Measurements from ENCODE around the gene GLI1. TPM values are rescaled to one million over a fixed set of nuclear protein-coding genes. Genes with fewer than 3 reads are reported as not detected.

The GLI1 gene
- total RNA-seq, 8 experiments from 2014 or later, result 0.66 to 8.3 (median 3.2) TPM

GRCh38 chr12:57473392-57473791, 13.8 kb downstream of the GLI1 start:
- 0 to 100% (median 63%) methylated on average over 1 to 3 of the region's 3 CpGs; no CpG with 5 or more reads in 1 of the 10 experiments for WGBS, 10 experiments
- Histone ChIP-seq H3K27ac (no peak overlapping the region), H3K4me3 (no peak overlapping the region), H3K4me1 (replicated peaks in 1 of 2) (peaks cover 0 to 13% of the 10 kb centered on the region in 2 donors)
- no peak for ATAC-seq (replicated peaks in 6 of 8)
- in situ Hi-C loops (cut with MboI; ENCODE audit: low pct_unique_long_range_greater_than_20kb in 2 of 9, low sequenced_read_pairs in 9 of 9, unreplicated experiment in 9 of 9), result loop anchor here in 1 of 9 experiments (25.0 kb wide), 1 partner anchor 236 kb away; the partner anchor contains the start of gene SHMT2

DNA sequence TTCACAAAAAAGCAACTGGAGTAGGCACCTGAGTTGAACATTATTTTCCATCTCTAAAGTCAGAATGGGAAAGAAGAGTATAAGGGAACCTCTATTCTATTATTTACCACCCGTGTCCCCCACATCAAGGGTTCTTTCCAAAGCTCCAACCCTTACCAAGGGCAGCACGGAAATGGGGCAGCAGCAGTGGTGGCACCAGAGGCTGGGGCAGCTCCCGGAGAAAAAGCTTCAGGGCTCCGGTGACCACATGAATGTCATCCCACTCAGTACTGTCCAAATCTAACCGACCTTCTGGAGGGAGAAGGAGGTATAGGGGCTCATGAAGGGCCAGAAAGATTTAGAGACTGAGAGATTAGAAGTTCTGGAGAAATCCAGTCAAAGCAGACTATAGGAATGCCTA, 14.3 kb downstream of the GLI1 start:
- 47 to 83% (median 66%) methylated on average over 1 to 5 of the region's 5 CpGs; no CpG with 5 or more reads in 4 of the 10 experiments for WGBS, 10 experiments
- no peak overlapping the region for H3K27ac ChIP-seq
- no peak for ATAC-seq (replicated peaks in 6 of 8)
- H3K4me3 ChIP-seq, result no peak overlapping the region
- in situ Hi-C loops (cut with MboI; ENCODE audit: low pct_unique_long_range_greater_than_20kb in 2 of 9, low sequenced_read_pairs in 9 of 9, unreplicated experiment in 9 of 9), result loop anchor here in 1 of 9 experiments (25.0 kb wide), 1 partner anchor 237 kb away; the partner anchor contains the start of gene SHMT2
- H3K4me1 ChIP-seq (replicated peaks in 1 of 2), result peaks cover 0 to 13% of the 10 kb centered on the region in 2 donors

DNA sequence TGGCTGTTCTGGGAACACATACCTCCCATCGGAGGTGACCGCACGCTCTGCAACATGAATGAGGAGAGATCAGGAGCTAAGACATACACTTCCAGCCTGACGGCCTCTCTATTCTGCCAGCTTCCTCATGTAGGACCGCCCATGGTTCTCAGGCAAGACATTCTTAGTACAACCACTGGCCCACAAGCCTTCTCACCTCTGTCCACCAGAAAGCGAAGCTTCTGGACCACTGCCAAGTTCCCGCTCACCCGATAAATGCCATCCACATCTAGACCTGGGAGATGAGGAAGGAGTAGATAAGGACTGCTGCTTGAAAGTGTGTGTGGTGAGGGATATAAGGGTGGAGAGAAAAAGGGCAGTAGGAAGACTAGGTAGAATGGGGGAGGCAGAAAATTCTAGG, 14.8 kb downstream of the GLI1 start:
- Histone ChIP-seq H3K27ac (no peak overlapping the region), H3K4me3 (no peak overlapping the region), H3K4me1 (replicated peaks in 1 of 2) (peaks cover 0 to 13% of the 10 kb centered on the region in 2 donors)
- 60 to 100% (median 85%) methylated on average over 2 to 5 of the region's 8 CpGs; no CpG with 5 or more reads in 2 of the 10 experiments for WGBS, 10 experiments
- in situ Hi-C loops (cut with MboI; ENCODE audit: low pct_unique_long_range_greater_than_20kb in 2 of 9, low sequenced_read_pairs in 9 of 9, unreplicated experiment in 9 of 9), result loop anchor here in 1 of 9 experiments (25.0 kb wide), 1 partner anchor 237 kb away; the partner anchor contains the start of gene SHMT2
- ATAC-seq (replicated peaks in 6 of 8), result no peak

DNA sequence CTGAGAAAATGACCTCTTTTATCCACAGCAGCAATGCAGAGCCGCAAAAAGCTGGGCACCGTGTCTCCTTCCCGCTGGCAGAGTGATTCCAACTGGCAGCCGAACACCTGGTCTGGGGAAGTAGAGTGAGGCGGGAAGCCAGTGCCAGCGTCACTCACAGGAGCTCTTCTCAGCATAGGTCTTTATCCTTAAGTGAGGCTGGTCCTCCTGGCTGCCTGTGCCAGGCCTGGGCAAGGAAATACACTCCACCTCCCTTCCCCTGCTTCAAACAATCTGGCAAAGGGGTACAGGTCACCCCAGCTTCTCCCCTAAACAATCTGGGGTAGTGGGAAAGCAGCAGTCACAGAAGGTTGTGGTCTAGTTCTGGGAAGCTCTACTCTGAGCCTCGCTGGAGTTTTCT, 15.3 kb downstream of the GLI1 start:
- ATAC-seq (replicated peaks in 6 of 8), result no peak
- in situ Hi-C loops (cut with MboI; ENCODE audit: low pct_unique_long_range_greater_than_20kb in 2 of 9, low sequenced_read_pairs in 9 of 9, unreplicated experiment in 9 of 9), result loop anchor here in 1 of 9 experiments (25.0 kb wide), 1 partner anchor 238 kb away; the partner anchor contains the start of gene SHMT2
- 50 to 94% (median 67%) methylated on average over 2 to 6 of the region's 7 CpGs; no CpG with 5 or more reads in 4 of the 10 experiments for WGBS, 10 experiments
- Histone ChIP-seq H3K4me1 (replicated peaks in 1 of 2) (peaks cover 0 to 13% of the 10 kb centered on the region in 2 donors), H3K27ac (no peak overlapping the region), H3K4me3 (no peak overlapping the region)

- peak overlapping the region; percentile 10 to 24 (median 18) for H3K4me3 ChIP-seq
- no peak overlapping the region for H3K27ac ChIP-seq
- H3K4me1 ChIP-seq (replicated peaks in 1 of 2), result peaks cover 0 to 13% of the 10 kb centered on the region in 2 donors
- ATAC-seq (replicated peaks in 6 of 8), result peak; percentile 80 to 93 (median 87)
- in situ Hi-C loops (cut with MboI; ENCODE audit: low pct_unique_long_range_greater_than_20kb in 2 of 9, low sequenced_read_pairs in 9 of 9, unreplicated experiment in 9 of 9), result no loop called here
- WGBS, 10 experiments, result 4 to 80% (median 7%) methylated on average over 1 to 18 of the region's 84 CpGs; no CpG with 5 or more reads in 5 of the 10 experiments
These were observed 15.9 kb downstream of the GLI1 start for GRCh38 chr12:57475271-57476161.

DNA sequence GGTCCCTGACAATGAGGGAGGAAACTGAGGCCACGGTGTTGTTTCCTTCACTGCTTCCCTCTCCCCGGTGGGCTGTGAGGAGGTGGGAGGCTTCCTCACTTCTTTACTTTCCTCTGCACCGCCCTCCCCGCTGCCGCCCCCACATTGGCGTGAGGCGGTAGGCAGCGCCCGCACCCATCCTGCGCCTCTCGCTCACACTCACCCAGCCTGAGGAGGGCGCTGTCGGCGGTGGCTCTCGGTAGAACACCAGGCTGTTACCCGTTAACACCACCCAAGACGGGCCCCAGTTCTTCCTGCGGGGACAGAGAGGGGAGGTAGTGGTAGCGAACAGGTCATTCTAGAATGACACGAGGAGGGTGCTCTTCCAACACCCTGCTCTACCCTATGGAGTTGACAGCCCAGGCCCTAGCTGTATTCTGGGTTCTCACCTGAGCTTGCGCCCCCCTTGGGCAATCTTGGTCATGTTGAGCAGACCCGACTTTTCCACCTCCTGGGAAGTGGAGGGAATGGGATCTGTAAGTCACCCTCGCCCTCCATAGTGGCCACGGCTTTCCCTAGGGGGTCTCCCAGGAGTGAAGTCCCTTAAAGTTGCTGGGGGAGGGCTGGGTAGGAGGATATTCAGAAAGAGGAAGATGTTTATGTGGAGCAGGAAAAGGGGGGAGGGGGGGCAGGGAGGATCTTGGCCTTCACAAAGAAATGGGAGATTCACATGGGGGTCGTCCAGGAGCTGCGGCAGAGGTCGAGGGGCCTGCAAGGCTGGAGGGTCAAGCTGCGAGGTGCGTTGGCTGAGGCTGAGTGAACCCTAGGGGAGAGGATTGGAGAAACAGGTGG, 16.8 kb downstream of the GLI1 start:
- ATAC-seq (replicated peaks in 6 of 8), result peak in 5 of 8 experiments; percentile 5 to 48 (median 18)
- Histone ChIP-seq H3K4me1 (replicated peaks in 1 of 2) (peaks cover 0 to 13% of the 10 kb centered on the region in 2 donors), H3K4me3 (peak overlapping the region in 3 of 5 donors; percentile 13 to 24 (median 18)), H3K27ac (no peak overlapping the region)
- in situ Hi-C loops (cut with MboI; ENCODE audit: low pct_unique_long_range_greater_than_20kb in 2 of 9, low sequenced_read_pairs in 9 of 9, unreplicated experiment in 9 of 9), result no loop called here
- 15 to 90% (median 37%) methylated on average over 1 to 4 of the region's 29 CpGs; no CpG with 5 or more reads in 6 of the 10 experiments for WGBS, 10 experiments

GRCh38 chr12:57476993-57477709, 17.6 kb downstream of the GLI1 start:
- Histone ChIP-seq H3K27ac (no peak overlapping the region), H3K4me3 (no peak overlapping the region), H3K4me1 (replicated peaks in 1 of 2) (peaks cover 0 to 13% of the 10 kb centered on the region in 2 donors)
- 79 to 100% (median 91%) methylated on average over 1 to 6 of the region's 15 CpGs; no CpG with 5 or more reads in 6 of the 10 experiments for WGBS, 10 experiments
- in situ Hi-C loops (cut with MboI; ENCODE audit: low pct_unique_long_range_greater_than_20kb in 2 of 9, low sequenced_read_pairs in 9 of 9, unreplicated experiment in 9 of 9), result no loop called here
- ATAC-seq (replicated peaks in 6 of 8), result no peak

DNA sequence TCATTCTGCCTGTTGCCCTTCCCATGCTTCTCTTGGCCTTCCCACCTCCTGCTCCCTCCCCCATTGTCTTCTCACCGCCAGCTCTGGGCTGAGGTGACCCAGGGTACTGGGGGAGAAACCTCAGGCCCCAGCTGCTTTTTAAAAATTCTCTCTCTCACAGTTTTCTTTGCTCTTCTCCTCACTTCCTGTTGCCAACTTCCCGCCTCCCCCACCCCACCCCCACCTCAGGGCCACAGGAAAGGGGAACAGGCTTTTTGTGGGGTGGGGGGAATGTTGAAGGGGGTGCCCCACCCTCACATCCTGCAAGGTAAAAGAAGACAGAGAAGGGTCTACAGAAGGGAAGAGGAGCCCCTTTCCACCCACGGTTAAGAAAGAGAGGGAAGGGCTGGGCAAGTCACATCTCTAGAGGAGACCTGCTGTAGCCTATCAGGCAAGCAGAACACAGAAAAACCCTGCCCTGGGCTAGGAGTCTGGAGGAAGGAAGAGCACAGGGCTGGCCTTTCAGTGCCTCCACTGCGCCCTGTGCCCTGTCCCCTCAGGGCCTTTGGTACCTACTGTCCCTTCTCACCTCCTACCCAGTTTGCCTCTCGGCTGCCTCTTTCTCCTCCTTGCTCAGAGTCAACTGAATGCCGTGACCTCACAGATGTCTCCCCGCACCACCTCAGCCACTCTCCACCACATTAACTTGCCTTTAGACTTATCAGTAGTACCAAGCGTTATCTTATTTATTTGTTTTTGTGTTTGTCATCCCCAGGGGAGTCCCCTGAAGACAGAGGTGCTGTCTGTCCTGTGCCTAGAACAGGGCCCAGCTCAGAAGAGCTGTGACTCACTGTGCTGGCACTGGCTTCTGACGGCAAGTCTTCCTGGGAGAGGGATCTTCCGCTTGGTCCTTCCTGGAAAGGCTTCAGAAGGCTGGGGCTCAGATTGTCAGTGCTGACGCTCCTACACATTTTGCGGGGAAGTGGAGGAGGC, 18.4 kb downstream of the GLI1 start:
- Histone ChIP-seq H3K27ac (no peak overlapping the region), H3K4me3 (no peak overlapping the region), H3K4me1 (replicated peaks in 1 of 2) (peaks cover 0 to 13% of the 10 kb centered on the region in 2 donors)
- in situ Hi-C loops (cut with MboI; ENCODE audit: low pct_unique_long_range_greater_than_20kb in 2 of 9, low sequenced_read_pairs in 9 of 9, unreplicated experiment in 9 of 9), result no loop called here
- ATAC-seq (replicated peaks in 6 of 8), result no peak
- WGBS, 10 experiments, result 54 to 80% (median 78%) methylated on average over 1 to 4 of the region's 12 CpGs; no CpG with 5 or more reads in 5 of the 10 experiments

GRCh38 chr12:57479043-57479375, 19.4 kb downstream of the GLI1 start:
- H3K4me1 ChIP-seq (replicated peaks in 1 of 2), result peaks cover 0 to 13% of the 10 kb centered on the region in 2 donors
- H3K4me3 ChIP-seq, result no peak overlapping the region
- in situ Hi-C loops (cut with MboI; ENCODE audit: low pct_unique_long_range_greater_than_20kb in 2 of 9, low sequenced_read_pairs in 9 of 9, unreplicated experiment in 9 of 9), result no loop called here
- 82 to 100% (median 90%) methylated on average over 1 to 6 of the region's 10 CpGs; no CpG with 5 or more reads in 3 of the 10 experiments for WGBS, 10 experiments
- no peak for ATAC-seq (replicated peaks in 6 of 8)
- no peak overlapping the region for H3K27ac ChIP-seq

DNA sequence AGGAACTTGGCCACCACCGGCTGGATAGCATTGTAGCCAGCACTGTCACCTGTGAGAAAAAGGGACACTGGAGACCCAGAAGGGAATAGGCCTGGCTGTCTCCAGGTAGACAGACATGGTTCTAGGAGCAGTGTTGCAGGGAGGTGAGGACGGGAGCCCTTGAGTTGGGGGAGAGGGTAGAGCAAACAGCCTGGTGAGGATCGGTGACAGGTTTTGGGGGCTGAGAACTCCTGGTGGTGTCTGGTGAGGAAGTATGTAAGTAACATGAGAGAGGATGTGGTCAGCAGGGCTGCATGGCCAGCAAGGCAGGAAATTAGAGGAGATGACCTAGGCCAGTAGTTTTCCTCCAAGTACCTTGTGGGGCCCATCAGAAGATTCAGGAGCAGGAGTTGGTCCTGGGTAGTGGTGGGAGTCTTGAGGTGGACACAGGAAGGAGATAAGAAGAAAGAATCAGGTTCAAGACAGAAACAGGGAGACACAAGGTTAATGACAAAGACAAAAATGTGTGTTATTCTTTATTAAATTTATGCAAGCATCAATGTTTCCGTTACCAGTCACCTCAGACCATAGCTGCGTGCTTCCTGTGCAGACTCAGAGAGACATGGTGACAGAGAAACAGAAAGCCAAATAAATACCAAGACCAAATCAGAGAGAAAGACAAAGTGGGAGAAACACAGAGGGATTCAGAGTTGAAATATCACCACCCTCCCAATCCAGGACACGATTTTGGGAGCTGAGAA, 20.0 kb downstream of the GLI1 start, which contains the start of gene ARHGAP9:
Gene ARHGAP9, minus strand, starts transcription at position 491 of the 740 bp plus-strand sequence. Its CDS starts 460 bp downstream, at position 31.
- H3K4me3 ChIP-seq, result no peak within 1 kb of the TSS
- 45 to 100% (median 75%) methylated on average over 1 to 6 of the region's 6 CpGs for WGBS, 10 experiments
- in situ Hi-C loops (cut with MboI; ENCODE audit: low pct_unique_long_range_greater_than_20kb in 2 of 9, low sequenced_read_pairs in 9 of 9, unreplicated experiment in 9 of 9), result no loop called here
- no peak within 1 kb of the TSS for H3K27ac ChIP-seq
- ATAC-seq (replicated peaks in 6 of 8), result no peak
- H3K4me1 ChIP-seq (replicated peaks in 1 of 2), result peaks cover 0 to 13% of the 10 kb centered on the region in 2 donors

DNA sequence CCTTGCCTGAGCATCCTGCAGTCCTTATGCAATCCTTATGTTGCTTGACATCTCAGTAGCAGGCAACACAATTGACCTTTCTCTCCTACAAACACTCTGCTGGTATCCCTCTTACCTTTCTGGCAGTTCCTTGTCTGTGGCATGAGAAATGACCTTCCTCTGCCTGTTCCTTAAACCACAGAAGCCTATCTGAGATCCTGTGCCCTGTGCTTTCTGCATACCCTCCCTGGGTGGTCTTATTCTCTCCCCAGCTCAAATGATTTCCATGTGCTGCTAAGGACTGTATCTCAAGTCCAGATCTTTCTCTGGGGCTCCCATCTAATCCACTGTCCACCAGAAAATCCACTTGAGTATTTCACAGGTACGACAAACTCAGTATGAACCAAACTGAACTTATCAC, 22.1 kb downstream of the GLI1 start:
- in situ Hi-C loops (cut with MboI; ENCODE audit: low pct_unique_long_range_greater_than_20kb in 2 of 9, low sequenced_read_pairs in 9 of 9, unreplicated experiment in 9 of 9), result no loop called here
- Histone ChIP-seq H3K27ac (no peak overlapping the region), H3K4me1 (replicated peaks in 1 of 2) (peaks cover 0 to 3% of the 10 kb centered on the region in 2 donors), H3K4me3 (no peak overlapping the region)
- WGBS, 10 experiments, result 22 to 100% (median 83%) methylated on average over 1 of the region's 1 CpG; no CpG with 5 or more reads in 3 of the 10 experiments
- ATAC-seq (replicated peaks in 6 of 8), result no peak

Data from motor neuron (in vitro differentiated cells).